DOHH2 (cell line): ENCODE data around the gene PPIL1.
A peak's percentile ranks its signal among the peaks of the same experiment; 100 is the strongest.

Experiments
- H3F3A ChIP-seq: fragments of 200-600 bp; sonication (generic), shearing (Covaris generic); 2 replicates; pipeline ENCODE4 v1.6.0; 2016; ENCODE audit warnings: antibody characterized with exemption, mild to moderate bottlenecking; ENCODE audit not compliant: control insufficient read depth, insufficient read depth
- H3K27ac ChIP-seq: fragments of 200-600 bp; sonication (generic); 2 replicates; pipeline ENCODE4 v1.5.1; 2014; ENCODE audit warnings: low read depth, mild to moderate bottlenecking, low read length, moderate library complexity
- H3K27me3 ChIP-seq: fragments of 200-600 bp; sonication (generic); 2 replicates; pipeline ENCODE4 v1.6.1; 2014; ENCODE audit warnings: mild to moderate bottlenecking, low read length, mixed read lengths; ENCODE audit not compliant: control insufficient read depth
- H3K36me3 ChIP-seq: fragments of 200-600 bp; sonication (generic); 2 replicates; pipeline ENCODE4 v1.6.1; 2014; ENCODE audit warnings: mild to moderate bottlenecking, low read length, moderate library complexity, mixed read lengths; ENCODE audit not compliant: control insufficient read depth
- H3K4me1 ChIP-seq: fragments of 200-600 bp; sonication (generic); 2 replicates; pipeline ENCODE4 v1.6.1; 2014; ENCODE audit warnings: mild to moderate bottlenecking, low read length, mixed read lengths; ENCODE audit not compliant: control insufficient read depth
- H3K4me2 ChIP-seq: fragments of 200-600 bp; sonication (generic); 2 replicates; pipeline ENCODE4 v1.6.0; 2014; ENCODE audit warnings: mild to moderate bottlenecking, low read length, moderate library complexity
- H3K4me3 ChIP-seq: fragments of 200-600 bp; sonication (generic); 2 replicates; pipeline ENCODE4 v1.5.1; 2014; ENCODE audit warnings: mild to moderate bottlenecking, low read length, mixed read lengths
- H3K79me2 ChIP-seq: fragments of 200-600 bp; sonication (generic); 2 replicates; pipeline ENCODE4 v1.6.1; 2014; ENCODE audit warnings: mild to moderate bottlenecking, low read length, mixed read lengths; ENCODE audit not compliant: control insufficient read depth
- H3K9me2 ChIP-seq: fragments of 200-600 bp; sonication (generic); replicated peaks from 2 replicates; pipeline ENCODE4 v1.6.1; 2014; ENCODE audit warnings: mild to moderate bottlenecking, low read length, mixed read lengths; ENCODE audit not compliant: control insufficient read depth
- H3K9me3 ChIP-seq: fragments of 200-600 bp; sonication (generic); 2 replicates; pipeline ENCODE4 v1.6.1; 2014; ENCODE audit warnings: antibody characterized with exemption, low read length, mixed read lengths; ENCODE audit not compliant: control insufficient read depth, insufficient read depth
- H4K20me1 ChIP-seq: fragments of 200-600 bp; sonication (generic); 2 replicates; pipeline ENCODE4 v1.6.0; 2014; ENCODE audit warnings: low read depth, mild to moderate bottlenecking, antibody characterized with exemption, low read length, moderate library complexity; ENCODE audit not compliant: control insufficient read depth, insufficient read depth
- CTCF ChIP-seq: fragments of 200-600 bp; sonication (generic); IDR thresholded peaks from one replicate; pipeline ENCODE4 v1.5.1; 2014; ENCODE audit warnings: antibody characterized with exemption, mild to moderate bottlenecking, low read depth, low read length; ENCODE audit not compliant: poor library complexity, severe bottlenecking
- EZH2phosphoT487 ChIP-seq: fragments of 200-600 bp; sonication (generic); IDR thresholded peaks from 2 replicates; pipeline ENCODE4 v1.6.1; 2017; ENCODE audit warnings: borderline replicate concordance, mild to moderate bottlenecking, antibody characterized with exemption, low read length, moderate library complexity, mixed read lengths

Gene PPIL1

GRCh38 chr6:36915599-36915998, 41.0 kb upstream of the PPIL1 start:
- Histone ChIP-seq H3K36me3 (peaks cover 45% of the 10 kb centered on the region), H3K9me3 (no peaks in the 10 kb centered on the region), H3K4me3 (no peak overlapping the region), H3K4me2 (no peak overlapping the region), H3K27me3 (no peaks in the 10 kb centered on the region), H4K20me1 (no peaks in the 10 kb centered on the region), H3K27ac (no peak overlapping the region), H3K79me2 (no peaks in the 10 kb centered on the region), H3K9me2 (no peaks in the 10 kb centered on the region), H3F3A (no peaks in the 10 kb centered on the region), H3K4me1 (no peaks in the 10 kb centered on the region; the same call in 1 of the 2 replicates)
- TF ChIP-seq EZH2phosphoT487 (no peak), CTCF (no peak)

- no peaks in the 10 kb centered on the region for H3K79me2 ChIP-seq
- no peaks in the 10 kb centered on the region for H3K9me2 ChIP-seq
- no peak overlapping the region for H3K4me3 ChIP-seq
- no peaks in the 10 kb centered on the region; the same call in 1 of the 2 replicates for H3K4me1 ChIP-seq
- H3K9me3 ChIP-seq: no peaks in the 10 kb centered on the region
- H4K20me1 ChIP-seq: no peaks in the 10 kb centered on the region
- H3F3A ChIP-seq: no peaks in the 10 kb centered on the region
- TF ChIP-seq EZH2phosphoT487 (no peak), CTCF (peak; percentile 20)
- peaks cover 45% of the 10 kb centered on the region for H3K36me3 ChIP-seq
- no peak overlapping the region for H3K27ac ChIP-seq
- no peaks in the 10 kb centered on the region for H3K27me3 ChIP-seq
- no peak overlapping the region for H3K4me2 ChIP-seq
These were observed 39.7 kb upstream of the PPIL1 start for GRCh38 chr6:36914227-36914794.

- H3K4me2 ChIP-seq: no peak overlapping the region
- no peaks in the 10 kb centered on the region for H3K9me3 ChIP-seq
- no peaks in the 10 kb centered on the region for H3F3A ChIP-seq
- H3K4me1 ChIP-seq: no peaks in the 10 kb centered on the region; the same call in 1 of the 2 replicates
- H4K20me1 ChIP-seq: no peaks in the 10 kb centered on the region
- H3K36me3 ChIP-seq: peaks cover 49% of the 10 kb centered on the region
- H3K9me2 ChIP-seq: no peaks in the 10 kb centered on the region
- no peak overlapping the region for H3K4me3 ChIP-seq
- H3K27ac ChIP-seq: no peak overlapping the region
- H3K27me3 ChIP-seq: no peaks in the 10 kb centered on the region
- TF ChIP-seq CTCF (no peak), EZH2phosphoT487 (no peak)
- no peaks in the 10 kb centered on the region for H3K79me2 ChIP-seq
These were observed 38.5 kb upstream of the PPIL1 start for GRCh38 chr6:36913082-36913481.
